Measurements from ENCODE around the gene FBXO2. TPM values are rescaled to one million over a fixed set of nuclear protein-coding genes. Genes with fewer than 3 reads are reported as not detected.

The FBXO2 gene
- total RNA-seq, 1 donor from 2014 or later: 0.61 TPM

- Mint-ChIP-seq H3K4me3 (no peak overlapping the region), H3K27ac (ENCODE audit: unreplicated experiment) (no peak overlapping the region), H3K36me3 (ENCODE audit: low read depth) (peaks cover 2% of the 10 kb centered on the region), H3K27me3 (ENCODE audit: low read depth) (peaks cover 9% of the 10 kb centered on the region), H3K4me1 (peaks cover 5% of the 10 kb centered on the region), H3K9me3 (no peaks in the 10 kb centered on the region)
- no peak for DNase-seq (ENCODE audit: low read depth, low spot score)
- TF ChIP-seq CTCF (conservative IDR thresholded peaks at IDR 0.05): no peak
These were observed 14.3 kb upstream of the FBXO2 start for GRCh38 chr1:11668516-11668915.

GRCh38 chr1:11664336-11665065 is 10.3 kb upstream of the FBXO2 start:
- DNase-seq (ENCODE audit: low read depth, low spot score): no peak
- Mint-ChIP-seq H3K4me1 (peaks cover 5% of the 10 kb centered on the region), H3K9me3 (no peaks in the 10 kb centered on the region), H3K27me3 (ENCODE audit: low read depth) (peaks cover 22% of the 10 kb centered on the region), H3K4me3 (peak overlapping the region; percentile 84), H3K36me3 (ENCODE audit: low read depth) (no peaks in the 10 kb centered on the region), H3K27ac (ENCODE audit: unreplicated experiment) (no peak overlapping the region)
- no peak for TF ChIP-seq CTCF (conservative IDR thresholded peaks at IDR 0.05)

DNA sequence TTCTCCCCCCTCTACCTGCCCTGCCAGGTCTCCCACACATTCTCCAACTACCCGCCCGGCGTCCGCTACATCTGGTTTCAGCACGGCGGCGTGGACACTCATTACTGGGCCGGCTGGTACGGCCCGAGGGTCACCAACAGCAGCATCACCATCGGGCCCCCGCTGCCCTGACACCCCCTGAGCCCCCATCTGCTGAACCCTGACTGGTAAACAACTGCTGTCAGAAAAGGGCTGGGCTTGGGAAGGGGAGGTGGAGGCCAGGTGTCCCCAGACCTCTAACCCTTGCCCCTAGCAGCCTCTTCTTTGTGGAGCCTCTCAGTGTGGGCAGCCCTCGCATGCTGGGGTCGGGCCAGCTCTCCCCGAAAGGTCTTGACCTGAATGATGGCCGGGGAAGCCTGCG is 6.9 kb upstream of the FBXO2 start:
- peak overlapping the region; percentile 49 for H3K4me3 Mint-ChIP-seq
- H3K36me3 Mint-ChIP-seq (ENCODE audit: low read depth): no peaks in the 10 kb centered on the region

DNA sequence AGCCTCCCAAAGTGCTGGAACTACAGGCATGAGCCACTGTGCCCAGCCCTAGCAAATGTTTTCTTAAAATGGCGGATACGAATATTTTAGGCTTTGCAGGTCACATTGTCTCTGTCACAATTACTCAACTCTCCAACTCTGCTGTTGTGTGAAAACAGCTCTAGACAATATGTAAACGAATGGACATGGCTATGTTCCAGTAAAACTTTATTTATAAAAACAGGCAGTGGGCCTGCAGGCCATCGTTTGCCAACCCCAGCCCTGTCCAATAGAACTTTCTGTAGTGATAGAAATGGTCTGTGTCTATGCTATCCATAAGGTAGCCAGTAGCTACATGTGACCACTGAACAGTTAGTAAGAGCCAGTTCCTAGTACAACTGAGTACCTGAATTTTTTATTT is 5.5 kb upstream of the FBXO2 start:
- TF ChIP-seq CTCF (conservative IDR thresholded peaks at IDR 0.05): no peak
- no peaks in the 10 kb centered on the region for H3K9me3 Mint-ChIP-seq
- no peaks in the 10 kb centered on the region for H3K4me1 Mint-ChIP-seq
- H3K4me3 Mint-ChIP-seq: peak overlapping the region; percentile 72
- no peak for DNase-seq (ENCODE audit: low read depth, low spot score)
- H3K27ac Mint-ChIP-seq (ENCODE audit: unreplicated experiment): no peak overlapping the region
- no peaks in the 10 kb centered on the region for H3K36me3 Mint-ChIP-seq (ENCODE audit: low read depth)
- peaks cover 30% of the 10 kb centered on the region for H3K27me3 Mint-ChIP-seq (ENCODE audit: low read depth)

More for the DNA sequence above, 6.9 kb upstream of the FBXO2 start:
- Mint-ChIP-seq H3K27ac (ENCODE audit: unreplicated experiment) (no peak overlapping the region), H3K4me1 (no peaks in the 10 kb centered on the region), H3K27me3 (ENCODE audit: low read depth) (peaks cover 24% of the 10 kb centered on the region), H3K9me3 (no peaks in the 10 kb centered on the region)
- DNase-seq (ENCODE audit: low read depth, low spot score): no peak
- TF ChIP-seq CTCF (conservative IDR thresholded peaks at IDR 0.05): no peak

GRCh38 chr1:11658542-11658941 is 4.3 kb upstream of the FBXO2 start:
- TF ChIP-seq CTCF (conservative IDR thresholded peaks at IDR 0.05): no peak
- Mint-ChIP-seq H3K4me1 (no peaks in the 10 kb centered on the region), H3K36me3 (ENCODE audit: low read depth) (no peaks in the 10 kb centered on the region), H3K27me3 (ENCODE audit: low read depth) (peaks cover 29% of the 10 kb centered on the region), H3K9me3 (no peaks in the 10 kb centered on the region), H3K27ac (ENCODE audit: unreplicated experiment) (no peak overlapping the region), H3K4me3 (no peak overlapping the region)
- DNase-seq (ENCODE audit: low read depth, low spot score): no peak

All from neural crest cell (in vitro differentiated cells).